Neural crest cell (in vitro differentiated cells): ENCODE data around the gene ARMH1. TPM values are rescaled to one million over a fixed set of nuclear protein-coding genes. Genes with fewer than 3 reads are reported as not detected.
"Not testable (repeated sequence)": the region's sequence is repeated elsewhere in the genome, so short reads cannot be mapped to it uniquely, and the experiment has no call there.

Experiments
- DNase-seq: peaks from one replicate; pipeline ENCODE4 v3.0.0; 2021; ENCODE audit warnings: low read depth, mixed read lengths, low spot score
- H3K27ac Mint-ChIP-seq: one replicate; pipeline ENCODE4 v1.8.0; 2021; ENCODE audit warnings: mild to moderate bottlenecking, mixed read lengths; ENCODE audit not compliant: unreplicated experiment
- H3K27me3 Mint-ChIP-seq: 2 replicates; pipeline ENCODE4 v1.8.0; 2021; ENCODE audit warnings: low read depth, mild to moderate bottlenecking, mixed read lengths
- H3K36me3 Mint-ChIP-seq: 2 replicates; pipeline ENCODE4 v1.8.0; 2021; ENCODE audit warnings: low read depth, mild to moderate bottlenecking, mixed read lengths
- H3K4me1 Mint-ChIP-seq: 2 replicates; pipeline ENCODE4 v1.8.0; 2021; ENCODE audit warnings: mixed read lengths
- H3K4me3 Mint-ChIP-seq: one replicate; pipeline ENCODE4 v1.8.0; 2021; ENCODE audit warnings: mild to moderate bottlenecking, mixed read lengths
- H3K9me3 Mint-ChIP-seq: 2 replicates; pipeline ENCODE4 v1.8.0; 2021; ENCODE audit warnings: mixed read lengths
- total RNA-seq: library from RNA; stranded (reverse); gene quantifications from 2 replicates; pipeline ENCODE4 v1.2.1, GENCODE V29; 2021
- TF ChIP-seq, protein P1 (sequence below): fragments of 200-600 bp; sonication (generic); conservative IDR thresholded peaks from 2 replicates; pipeline ENCODE4 v1.5.0; 2021; ENCODE audit warnings: antibody characterized with exemption, mild to moderate bottlenecking

ARMH1 gene
- total RNA-seq, 1 donor from 2014 or later, result 5.6 TPM

DNA sequence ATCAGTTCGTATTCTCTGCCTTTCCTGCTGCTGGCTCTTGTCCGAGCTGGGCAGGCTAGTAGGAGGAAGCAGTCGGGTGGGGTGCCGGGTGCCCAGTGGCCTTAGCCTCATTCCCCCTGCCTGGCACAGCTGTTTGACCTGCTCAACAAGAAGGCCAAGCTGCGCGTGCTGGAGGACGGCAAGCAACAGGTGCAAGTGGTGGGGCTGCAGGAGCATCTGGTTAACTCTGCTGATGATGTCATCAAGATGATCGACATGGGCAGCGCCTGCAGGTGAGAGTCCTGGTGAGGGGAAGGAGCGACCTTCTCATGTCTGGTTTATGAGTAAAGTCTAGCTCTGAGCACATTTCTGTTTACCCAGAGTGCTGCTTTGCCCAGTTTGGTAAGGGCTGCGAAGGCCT is 84.6 kb downstream of the ARMH1 start:
- DNase-seq, result no peak
- TF ChIP-seq, protein P1, sequence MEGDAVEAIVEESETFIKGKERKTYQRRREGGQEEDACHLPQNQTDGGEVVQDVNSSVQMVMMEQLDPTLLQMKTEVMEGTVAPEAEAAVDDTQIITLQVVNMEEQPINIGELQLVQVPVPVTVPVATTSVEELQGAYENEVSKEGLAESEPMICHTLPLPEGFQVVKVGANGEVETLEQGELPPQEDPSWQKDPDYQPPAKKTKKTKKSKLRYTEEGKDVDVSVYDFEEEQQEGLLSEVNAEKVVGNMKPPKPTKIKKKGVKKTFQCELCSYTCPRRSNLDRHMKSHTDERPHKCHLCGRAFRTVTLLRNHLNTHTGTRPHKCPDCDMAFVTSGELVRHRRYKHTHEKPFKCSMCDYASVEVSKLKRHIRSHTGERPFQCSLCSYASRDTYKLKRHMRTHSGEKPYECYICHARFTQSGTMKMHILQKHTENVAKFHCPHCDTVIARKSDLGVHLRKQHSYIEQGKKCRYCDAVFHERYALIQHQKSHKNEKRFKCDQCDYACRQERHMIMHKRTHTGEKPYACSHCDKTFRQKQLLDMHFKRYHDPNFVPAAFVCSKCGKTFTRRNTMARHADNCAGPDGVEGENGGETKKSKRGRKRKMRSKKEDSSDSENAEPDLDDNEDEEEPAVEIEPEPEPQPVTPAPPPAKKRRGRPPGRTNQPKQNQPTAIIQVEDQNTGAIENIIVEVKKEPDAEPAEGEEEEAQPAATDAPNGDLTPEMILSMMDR, result no peak
- H3K4me1 Mint-ChIP-seq, result no peaks in the 10 kb centered on the region
- no peak overlapping the region for H3K27ac Mint-ChIP-seq
- no peak overlapping the region for H3K4me3 Mint-ChIP-seq
- H3K9me3 Mint-ChIP-seq, result no peaks in the 10 kb centered on the region
- H3K27me3 Mint-ChIP-seq, result no peaks in the 10 kb centered on the region
- peaks cover 18% of the 10 kb centered on the region for H3K36me3 Mint-ChIP-seq

DNA sequence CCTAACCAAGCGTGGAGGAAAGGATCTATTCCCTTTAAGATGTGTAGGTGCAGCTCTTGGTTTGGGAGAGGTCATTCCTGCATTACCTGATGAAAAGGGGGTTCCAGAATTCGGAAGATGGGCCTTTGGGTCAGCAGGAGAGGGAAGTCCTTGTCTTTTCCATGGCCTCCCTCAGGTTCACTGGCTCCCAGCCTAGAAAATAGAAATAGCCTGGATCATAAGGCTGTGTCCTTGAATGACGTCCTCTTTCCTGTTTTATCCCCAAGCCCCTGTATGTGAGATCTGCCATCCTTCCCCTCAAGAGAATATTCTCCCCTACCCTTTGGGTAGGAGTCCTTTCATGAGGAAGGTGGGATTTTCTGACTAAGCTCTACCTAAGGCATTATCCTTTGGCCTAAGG is 86.4 kb downstream of the ARMH1 start:
- Mint-ChIP-seq H3K36me3 (peaks cover 18% of the 10 kb centered on the region), H3K27me3 (no peaks in the 10 kb centered on the region), H3K9me3 (no peaks in the 10 kb centered on the region), H3K4me3 (no peak overlapping the region), H3K4me1 (no peaks in the 10 kb centered on the region), H3K27ac (no peak overlapping the region)
- DNase-seq, result no peak
- TF ChIP-seq, protein P1, result no peak

DNA sequence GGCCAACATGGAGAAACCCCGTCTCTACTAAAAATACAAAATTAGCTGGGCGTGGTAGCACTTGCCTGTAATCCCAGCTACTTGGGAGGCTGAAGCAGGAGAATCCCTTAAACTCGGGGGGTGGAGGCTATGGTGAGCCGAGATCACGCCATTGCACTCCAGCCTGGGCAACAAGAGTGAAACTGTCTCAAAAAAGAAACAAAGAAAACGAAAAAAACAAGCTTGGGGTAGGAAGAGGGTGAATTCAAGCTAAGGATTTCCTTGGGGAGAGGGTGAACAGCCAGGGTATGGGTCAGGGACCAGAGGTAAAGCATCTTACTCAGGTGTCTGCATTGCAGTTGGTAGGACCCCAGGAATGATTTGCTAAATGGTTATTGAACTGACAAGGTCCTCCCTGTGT is 91.9 kb downstream of the ARMH1 start:
- DNase-seq, H3K9me3 Mint-ChIP-seq, H3K27ac Mint-ChIP-seq, H3K27me3 Mint-ChIP-seq, H3K4me1 Mint-ChIP-seq, H3K4me3 Mint-ChIP-seq: not testable (repeated sequence)
- peaks cover 16% of the 10 kb centered on the region for H3K36me3 Mint-ChIP-seq

Other genes starting within 250 kb of the ARMH1 start
- 14.1 and 15.7 TPM in 2 replicates for gene TMEM53, start 233 bp upstream of the ARMH1 start, total RNA-seq
- not detected in 2 replicates for gene RNU5D-1, start 56.5 kb downstream of the ARMH1 start, total RNA-seq
- gene KIF2C, start 65.1 kb downstream of the ARMH1 start, total RNA-seq, result 88.7 and 92.7 TPM in 2 replicates
- 2,216 and 2,317 TPM in 2 replicates for gene RPS8, start 100.8 kb downstream of the ARMH1 start, total RNA-seq
- gene BEST4, start 113.5 kb downstream of the ARMH1 start, total RNA-seq, result 0.14 and 0.23 TPM in 2 replicates
- gene PLK3, start 125.7 kb downstream of the ARMH1 start, total RNA-seq, result 15.3 and 15.7 TPM in 2 replicates
- gene DYNLT4, start 132.6 kb downstream of the ARMH1 start, total RNA-seq, result not detected in 2 replicates
- gene BTBD19, start 133.8 kb downstream of the ARMH1 start, total RNA-seq, result 5.5 and 6.5 TPM in 2 replicates
- gene PTCH2, start 168.5 kb downstream of the ARMH1 start, total RNA-seq, result 1.4 and 2.0 TPM in 2 replicates